Measurements from ENCODE around the gene RAMP1.

DNA sequence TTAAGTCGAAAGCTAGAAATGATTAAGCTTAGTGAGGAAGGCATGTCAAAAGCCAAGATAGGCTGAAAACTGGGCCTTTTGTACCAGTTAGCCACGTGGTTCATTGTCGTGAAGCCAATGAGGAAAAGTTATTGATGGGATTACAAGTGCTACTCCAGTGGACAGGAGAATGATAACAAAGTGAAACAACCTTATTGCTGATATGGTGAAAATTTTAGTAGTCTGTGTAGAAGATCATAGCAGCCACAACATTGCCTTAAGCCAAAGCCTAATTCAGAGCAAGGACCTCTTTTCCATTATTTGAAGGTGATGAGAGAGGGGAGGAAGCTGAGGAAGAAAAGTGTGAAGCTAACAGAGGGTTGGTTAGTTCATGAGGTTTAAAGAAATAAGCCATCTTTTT lies 24.1 kb upstream of the RAMP1 start:
- TF ChIP-seq CEBPB (IDR thresholded peaks at IDR 0.05; ENCODE audit: low read depth, low read length) (no peak), POLR2A (IDR thresholded peaks at IDR 0.05; ENCODE audit: low read depth, low read length) (no peak), RCOR1 (IDR thresholded peaks at IDR 0.05; ENCODE audit: insufficient replicate concordance, low read length) (no peak), SMC3 (IDR thresholded peaks at IDR 0.05; ENCODE audit: low read depth, low read length) (no peak), RFX5 (IDR thresholded peaks at IDR 0.05; ENCODE audit: low read depth, low read length) (no peak), MAZ (IDR thresholded peaks at IDR 0.05; ENCODE audit: borderline replicate concordance, low read depth, low read length) (no peak), CHD1 (IDR thresholded peaks at IDR 0.05; ENCODE audit: low read depth, low read length) (no peak)
- TF ChIP-seq, protein P1, sequence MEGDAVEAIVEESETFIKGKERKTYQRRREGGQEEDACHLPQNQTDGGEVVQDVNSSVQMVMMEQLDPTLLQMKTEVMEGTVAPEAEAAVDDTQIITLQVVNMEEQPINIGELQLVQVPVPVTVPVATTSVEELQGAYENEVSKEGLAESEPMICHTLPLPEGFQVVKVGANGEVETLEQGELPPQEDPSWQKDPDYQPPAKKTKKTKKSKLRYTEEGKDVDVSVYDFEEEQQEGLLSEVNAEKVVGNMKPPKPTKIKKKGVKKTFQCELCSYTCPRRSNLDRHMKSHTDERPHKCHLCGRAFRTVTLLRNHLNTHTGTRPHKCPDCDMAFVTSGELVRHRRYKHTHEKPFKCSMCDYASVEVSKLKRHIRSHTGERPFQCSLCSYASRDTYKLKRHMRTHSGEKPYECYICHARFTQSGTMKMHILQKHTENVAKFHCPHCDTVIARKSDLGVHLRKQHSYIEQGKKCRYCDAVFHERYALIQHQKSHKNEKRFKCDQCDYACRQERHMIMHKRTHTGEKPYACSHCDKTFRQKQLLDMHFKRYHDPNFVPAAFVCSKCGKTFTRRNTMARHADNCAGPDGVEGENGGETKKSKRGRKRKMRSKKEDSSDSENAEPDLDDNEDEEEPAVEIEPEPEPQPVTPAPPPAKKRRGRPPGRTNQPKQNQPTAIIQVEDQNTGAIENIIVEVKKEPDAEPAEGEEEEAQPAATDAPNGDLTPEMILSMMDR (conservative IDR thresholded peaks at IDR 0.05; ENCODE audit: low read depth, low read length): no peak
- TF ChIP-seq, protein P2, sequence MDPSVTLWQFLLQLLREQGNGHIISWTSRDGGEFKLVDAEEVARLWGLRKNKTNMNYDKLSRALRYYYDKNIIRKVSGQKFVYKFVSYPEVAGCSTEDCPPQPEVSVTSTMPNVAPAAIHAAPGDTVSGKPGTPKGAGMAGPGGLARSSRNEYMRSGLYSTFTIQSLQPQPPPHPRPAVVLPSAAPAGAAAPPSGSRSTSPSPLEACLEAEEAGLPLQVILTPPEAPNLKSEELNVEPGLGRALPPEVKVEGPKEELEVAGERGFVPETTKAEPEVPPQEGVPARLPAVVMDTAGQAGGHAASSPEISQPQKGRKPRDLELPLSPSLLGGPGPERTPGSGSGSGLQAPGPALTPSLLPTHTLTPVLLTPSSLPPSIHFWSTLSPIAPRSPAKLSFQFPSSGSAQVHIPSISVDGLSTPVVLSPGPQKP (IDR thresholded peaks at IDR 0.05; ENCODE audit: borderline replicate concordance, low read depth, low read length): no peak
